Aorta (tissue), 5 donors: ENCODE measurements around the gene TTBK1. TPM values are rescaled to one million over a fixed set of nuclear protein-coding genes. Genes with fewer than 3 reads are reported as not detected.

Experiments used
- ATAC-seq: fragments of 200-7000 bp; cut with Tn5 transposase; one replicate; pipeline ENCODE4 v1.9.1; 2022; ENCODE audit warnings: moderate library complexity; ENCODE audit not compliant: low FRiP score
- DNase-seq, 2 donors: peaks; one replicate each; pipeline ENCODE4 v3.0.0-alpha.2; 2020
- H3K27ac ChIP-seq, 2 donors: one replicate each; pipeline ENCODE4 v1.5.1; 2013; ENCODE audit warnings: low read length in 2 of 2, mild to moderate bottlenecking in 2 of 2, moderate library complexity in 2 of 2, control low read depth in 1 of 2, inconsistent platforms in 1 of 2, low read depth in 1 of 2
- H3K27me3 ChIP-seq, 2 donors: one replicate each; pipeline ENCODE4 v1.6.1; 2013; ENCODE audit warnings: control low read depth in 1 of 2, low read length in 1 of 2, mild to moderate bottlenecking in 1 of 2, moderate library complexity in 1 of 2; ENCODE audit not compliant: insufficient read depth in 2 of 2, control insufficient read depth in 1 of 2
- H3K36me3 ChIP-seq, 2 donors: one replicate each; pipeline ENCODE4 v1.6.1; 2013; ENCODE audit warnings: control low read depth in 1 of 2, low read length in 1 of 2, mild to moderate bottlenecking in 1 of 2; ENCODE audit not compliant: insufficient read depth in 2 of 2, control insufficient read depth in 1 of 2
- H3K4me1 ChIP-seq, 2 donors: one replicate each; pipeline ENCODE4 v1.6.1; 2013; ENCODE audit warnings: low read length in 2 of 2, control low read depth in 1 of 2, mild to moderate bottlenecking in 1 of 2, moderate library complexity in 1 of 2; ENCODE audit not compliant: insufficient read depth in 2 of 2, control insufficient read depth in 1 of 2
- H3K4me3 ChIP-seq, 2 donors: one replicate each; pipeline ENCODE4 v1.5.1; 2013; ENCODE audit warnings: low read length in 2 of 2, control low read depth in 1 of 2, mild to moderate bottlenecking in 1 of 2
- H3K9me3 ChIP-seq: one replicate; pipeline ENCODE4 v1.6.1; 2013; ENCODE audit warnings: mild to moderate bottlenecking, low read length; ENCODE audit not compliant: control insufficient read depth
- WGBS, 2 donors: extraction: QIAGEN DNeasy Blood & Tissue Kit; methylation state at CpG; one replicate each; pipeline ENCODE4 v1.1.7; 2013; 5-methylcytosine and 5-hydroxymethylcytosine counted together
- intact Hi-C, 2 donors: fragments of 100-400 bp; cut with DNase I; formaldehyde crosslinking; loops; one replicate each; pipeline versions ENCODE4 v1.14.2 to v1.15.0; 2022
- polyA plus RNA-seq, 2 donors: library from polyadenylated mRNA; stranded (reverse); fragments of 200-250 nt; gene quantifications; one replicate each; pipeline ENCODE4 v1.2.3, GENCODE V29; 2013
- total RNA-seq, 2 donors: library from RNA; stranded (reverse); fragmentation: NEBNext Ultra II Directional; extraction: Animal tissue kit (Norgen Biotek cat#: 25700); gene quantifications; one replicate each; pipeline ENCODE4 v1.2.1, GENCODE V29; 2021
- donor health status: healthy with polysubstance abuse.
- donor health status: Bipolar disorder and iron deficiency.
- donor health status: DM: no; HTN: no; CAD: no.
- donor health status: DM: no; HTN: no; CAD: no.
- donor health status: DM: yes; HTN: yes; CAD: no.

The TTBK1 gene
- total and polyA plus RNA-seq, 4 donors: 0.12 TPM; not detected in 3

DNA sequence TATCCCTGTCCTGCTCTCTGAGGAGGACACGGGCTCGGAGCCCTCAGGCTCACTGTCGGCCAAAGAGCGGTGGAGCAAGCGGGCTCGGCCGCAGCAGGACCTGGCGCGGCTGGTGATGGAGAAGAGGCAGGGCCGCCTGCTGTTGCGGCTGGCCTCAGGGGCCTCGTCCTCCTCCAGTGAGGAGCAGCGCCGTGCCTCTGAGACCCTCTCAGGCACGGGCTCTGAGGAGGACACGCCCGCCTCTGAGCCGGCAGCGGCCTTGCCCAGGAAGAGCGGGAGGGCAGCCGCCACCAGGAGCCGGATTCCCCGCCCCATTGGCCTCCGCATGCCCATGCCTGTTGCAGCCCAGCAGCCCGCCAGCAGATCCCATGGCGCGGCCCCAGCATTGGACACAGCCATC, 40.6 kb downstream of the TTBK1 start:
- no peak overlapping the region for H3K4me3 ChIP-seq
- no peaks in the 10 kb centered on the region for H3K36me3 ChIP-seq
- intact Hi-C loops: no loop called here
- no peak overlapping the region for H3K27ac ChIP-seq
- no peak for DNase-seq
- H3K9me3 ChIP-seq: no peaks in the 10 kb centered on the region
- no peaks in the 10 kb centered on the region for H3K27me3 ChIP-seq
- WGBS, 2 donors: 93 to 94% methylated on average over 23 to 27 of the region's 27 CpGs
- H3K4me1 ChIP-seq: no peaks in the 10 kb centered on the region
- no peak for ATAC-seq

DNA sequence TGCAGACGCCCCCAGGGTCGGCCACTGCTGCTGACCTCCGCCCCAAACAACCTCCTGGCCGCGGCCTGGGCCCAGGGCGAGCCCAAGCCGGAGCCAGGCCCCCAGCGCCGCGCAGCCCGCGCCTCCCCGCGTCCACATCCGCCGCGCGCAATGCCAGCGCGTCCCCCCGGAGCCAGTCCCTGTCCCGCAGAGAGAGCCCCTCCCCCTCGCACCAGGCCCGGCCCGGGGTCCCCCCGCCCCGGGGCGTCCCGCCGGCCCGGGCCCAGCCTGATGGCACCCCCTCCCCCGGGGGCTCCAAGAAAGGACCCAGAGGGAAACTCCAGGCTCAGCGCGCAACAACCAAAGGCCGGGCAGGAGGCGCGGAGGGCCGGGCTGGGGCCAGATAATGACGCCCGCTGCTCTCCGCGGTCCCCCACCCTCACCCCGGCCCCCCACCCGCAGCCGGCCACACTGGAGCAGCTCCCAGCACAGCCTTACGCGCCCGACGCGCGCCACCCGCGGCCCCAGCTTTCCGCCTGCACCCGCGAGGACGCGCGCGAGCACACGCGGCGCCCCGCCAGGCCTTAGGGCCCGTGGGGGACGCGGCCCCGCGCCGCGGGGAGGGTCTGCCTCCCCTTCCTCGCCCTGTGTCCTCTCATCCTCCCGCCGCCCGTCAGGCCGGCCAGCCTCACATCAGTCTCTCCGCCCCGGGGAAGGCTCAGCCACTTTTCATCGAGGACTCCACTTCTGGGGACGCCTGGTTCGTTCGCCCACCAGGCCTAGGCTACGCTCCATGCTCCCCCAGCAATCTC, 41.9 kb downstream of the TTBK1 start:
- Histone ChIP-seq H3K4me1 (no peaks in the 10 kb centered on the region), H3K4me3 (no peak overlapping the region), H3K36me3 (no peaks in the 10 kb centered on the region), H3K9me3 (no peaks in the 10 kb centered on the region), H3K27me3 (no peaks in the 10 kb centered on the region), H3K27ac (no peak overlapping the region)
- ATAC-seq: no peak
- intact Hi-C loops: no loop called here
- WGBS, 2 donors: 4% methylated on average over 76 to 83 of the region's 83 CpGs
- no peak for DNase-seq

DNA sequence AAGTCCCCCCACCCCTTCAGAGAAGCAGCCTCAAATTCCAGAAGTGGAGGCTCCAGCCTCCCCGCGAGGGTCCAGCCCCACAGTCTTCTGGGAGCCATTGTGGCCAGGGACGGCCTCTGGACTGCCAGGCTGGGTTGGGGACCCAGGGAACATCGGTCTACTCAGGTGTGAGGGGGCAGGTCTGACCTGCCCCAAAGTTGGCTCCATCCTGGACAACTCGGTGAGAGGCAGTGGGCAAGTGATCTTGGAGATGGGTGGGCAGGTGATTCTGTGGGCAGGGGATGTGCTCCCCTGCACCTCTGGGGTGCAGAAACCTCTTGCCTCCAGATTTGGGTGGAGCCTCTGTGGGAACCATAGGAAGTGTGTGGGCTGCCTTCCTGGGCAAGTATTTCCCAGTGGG, 42.6 kb downstream of the TTBK1 start:
- Histone ChIP-seq H3K36me3 (no peaks in the 10 kb centered on the region), H3K4me1 (no peaks in the 10 kb centered on the region), H3K27ac (no peak overlapping the region), H3K27me3 (no peaks in the 10 kb centered on the region), H3K4me3 (no peak overlapping the region), H3K9me3 (no peaks in the 10 kb centered on the region)
- DNase-seq (no peak), ATAC-seq (no peak)
- WGBS, 2 donors: 76 to 85% methylated on average over 5 of the region's 5 CpGs
- intact Hi-C loops: no loop called here

DNA sequence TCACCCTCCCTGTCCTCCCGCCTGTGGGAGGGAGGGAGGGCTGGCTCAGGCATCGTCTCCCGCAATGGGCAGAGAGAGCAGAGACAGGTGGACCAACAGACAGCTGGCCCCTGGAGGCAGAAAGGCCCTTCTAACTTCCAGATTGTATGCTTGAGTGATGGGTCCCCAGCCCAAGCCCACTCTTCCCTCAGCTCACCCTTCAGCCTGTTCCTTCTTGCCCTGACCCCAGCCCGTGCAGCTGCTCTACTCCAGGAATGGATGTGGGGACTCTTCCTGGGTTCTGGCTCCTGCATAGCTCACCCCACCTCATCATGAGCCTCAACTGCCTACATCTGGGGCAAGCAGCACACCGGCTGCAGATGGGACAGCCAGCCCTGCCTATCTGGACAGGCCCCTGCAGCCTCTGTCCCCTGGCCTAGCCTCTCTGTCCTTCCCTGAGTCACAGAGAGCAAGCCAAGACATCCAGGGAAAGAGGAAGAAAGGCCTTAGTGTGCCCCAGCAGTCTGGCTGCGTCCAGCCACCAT, 43.2 kb downstream of the TTBK1 start:
- H3K27me3 ChIP-seq: no peaks in the 10 kb centered on the region
- ATAC-seq: no peak
- no peak overlapping the region for H3K27ac ChIP-seq
- no peak overlapping the region for H3K4me3 ChIP-seq
- no peaks in the 10 kb centered on the region for H3K9me3 ChIP-seq
- DNase-seq: no peak
- 93 to 96% methylated on average over 5 to 6 of the region's 6 CpGs for WGBS, 2 donors
- intact Hi-C loops: no loop called here
- H3K36me3 ChIP-seq: no peaks in the 10 kb centered on the region
- H3K4me1 ChIP-seq: no peaks in the 10 kb centered on the region

GRCh38 chr6:43286980-43287716, 43.9 kb downstream of the TTBK1 start:
- H3K27me3 ChIP-seq: no peaks in the 10 kb centered on the region
- H3K9me3 ChIP-seq: no peaks in the 10 kb centered on the region
- 77 to 78% methylated on average over 10 of the region's 10 CpGs for WGBS, 2 donors
- no peak for ATAC-seq
- H3K4me1 ChIP-seq: no peaks in the 10 kb centered on the region
- intact Hi-C loops: no loop called here
- no peak for DNase-seq
- H3K27ac ChIP-seq: no peak overlapping the region
- no peaks in the 10 kb centered on the region for H3K36me3 ChIP-seq
- no peak overlapping the region for H3K4me3 ChIP-seq

GRCh38 chr6:43287717-43288679, 44.7 kb downstream of the TTBK1 start:
- Histone ChIP-seq H3K4me3 (no peak overlapping the region), H3K36me3 (no peaks in the 10 kb centered on the region), H3K27me3 (no peaks in the 10 kb centered on the region), H3K9me3 (no peaks in the 10 kb centered on the region), H3K27ac (no peak overlapping the region), H3K4me1 (no peaks in the 10 kb centered on the region)
- no peak for DNase-seq
- no peak for ATAC-seq
- intact Hi-C loops: no loop called here
- 81 to 83% methylated on average over 7 of the region's 7 CpGs for WGBS, 2 donors

- no peaks in the 10 kb centered on the region for H3K9me3 ChIP-seq
- WGBS, 2 donors: 88 to 90% methylated on average over 3 of the region's 3 CpGs
- DNase-seq: no peak
- H3K27ac ChIP-seq: no peak overlapping the region
- H3K27me3 ChIP-seq: no peaks in the 10 kb centered on the region
- intact Hi-C loops: no loop called here
- no peaks in the 10 kb centered on the region for H3K36me3 ChIP-seq
- no peaks in the 10 kb centered on the region for H3K4me1 ChIP-seq
- no peak for ATAC-seq
- no peak overlapping the region for H3K4me3 ChIP-seq
Observed at GRCh38 chr6:43290339-43290904, 47.1 kb downstream of the TTBK1 start.

DNA sequence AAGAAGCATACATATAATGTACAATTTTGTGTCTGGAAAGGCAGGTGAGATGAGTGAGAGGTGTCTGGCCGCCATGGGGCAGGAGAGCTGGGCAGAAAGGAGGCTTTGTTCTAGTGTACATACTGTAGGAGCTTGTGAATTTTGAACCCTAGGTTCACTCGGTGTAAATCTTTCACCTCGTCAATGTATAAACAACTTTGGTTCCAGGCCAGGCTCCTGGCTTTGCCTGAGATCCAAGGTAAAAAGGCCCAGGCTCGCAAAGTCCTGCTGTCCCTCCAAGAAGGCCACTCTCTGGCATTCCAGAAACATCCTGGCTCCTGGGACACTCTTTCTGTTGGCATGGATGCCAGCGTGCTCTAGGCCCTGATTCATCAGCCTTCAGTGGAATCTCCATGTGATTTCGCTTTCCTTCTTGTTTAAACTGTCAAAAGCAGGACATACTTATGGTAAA, 47.6 kb downstream of the TTBK1 start:
- Histone ChIP-seq H3K36me3 (no peaks in the 10 kb centered on the region), H3K27me3 (no peaks in the 10 kb centered on the region), H3K4me3 (no peak overlapping the region), H3K9me3 (no peaks in the 10 kb centered on the region), H3K4me1 (no peaks in the 10 kb centered on the region), H3K27ac (no peak overlapping the region)
- DNase-seq (no peak), ATAC-seq (no peak)
- WGBS, 2 donors: 84 to 85% methylated on average over 6 of the region's 6 CpGs
- intact Hi-C loops: no loop called here
